ENCODE measurements around the gene JAK1.

- TF ChIP-seq POLR2AphosphoS5 (IDR thresholded peaks at IDR 0.05; ENCODE audit: low read depth, low read length) = no peak
- TF ChIP-seq POLR2A (IDR thresholded peaks at IDR 0.05; ENCODE audit: low read depth, low read length) = no peak
- no peak for TF ChIP-seq TAF1 (IDR thresholded peaks at IDR 0.05; ENCODE audit: low read depth, low read length)
- TF ChIP-seq SPI1 (IDR thresholded peaks at IDR 0.05; ENCODE audit: low read depth, low read length) = no peak
Measured at GRCh38 chr1:64811131-64811530, 155.2 kb downstream of the JAK1 start.

Data from GM12891 (cell line).